Ovary (tissue), 9 donors: ENCODE measurements around the gene RASGEF1B. TPM values are rescaled to one million over a fixed set of nuclear protein-coding genes. Genes with fewer than 3 reads are reported as not detected.

ENCODE experiments used
- DNase-seq, 5 donors: peaks; one replicate each; pipeline ENCODE4 v3.0.0-alpha.2; 2019 to 2020
- H3K27ac ChIP-seq, 2 donors: fragments of 200-600 bp; one replicate each; pipeline versions ENCODE4 v1.5.1 to v1.8.0; 2019 to 2022
- H3K27me3 ChIP-seq: fragments of 200-600 bp; one replicate; pipeline ENCODE4 v1.8.0; 2022
- H3K36me3 ChIP-seq: fragments of 200-600 bp; sonication (generic); one replicate; pipeline ENCODE4 v1.5.1; 2019
- H3K4me1 ChIP-seq: one replicate; pipeline ENCODE4 v1.8.1; 2013; ENCODE audit warnings: mild to moderate bottlenecking, moderate library complexity; ENCODE audit not compliant: insufficient read depth
- H3K4me3 ChIP-seq: fragments of 200-600 bp; sonication (generic); one replicate; pipeline ENCODE4 v1.5.1; 2017
- H3K9me3 ChIP-seq, 2 donors: fragments of 200-600 bp in 1 of 2; sonication (generic) in 1 of 2; one replicate each; pipeline versions ENCODE4 v1.5.1 to v1.8.1; 2013 to 2019; ENCODE audit warnings: mild to moderate bottlenecking in 1 of 2, moderate library complexity in 1 of 2
- CTCF ChIP-seq, 3 donors: fragments of 450-650 bp in 2 of 3; fragments of 200-600 bp in 1 of 3; IDR thresholded peaks; one replicate each; pipeline versions ENCODE4 v1.5.1 to v1.8.0; 2016 to 2022; ENCODE audit warnings: antibody characterized with exemption in 3 of 3, mild to moderate bottlenecking in 1 of 3
- EP300 ChIP-seq: sonication (generic); formaldehyde crosslinking; IDR thresholded peaks from one replicate; pipeline ENCODE4 v1.6.1; 2017; ENCODE audit warnings: antibody characterized with exemption
- POLR2A ChIP-seq: fragments of 450-650 bp; IDR thresholded peaks from one replicate; pipeline ENCODE4 v1.6.1; 2017; ENCODE audit warnings: antibody characterized with exemption, mild to moderate bottlenecking, moderate library complexity
- WGBS, 3 donors: extraction: QIAGEN DNeasy Blood & Tissue Kit in 1 of 3; methylation state at CpG; one replicate each; pipeline versions ENCODE4 v1.1.5 to v1.1.7; 2013 to 2017; 5-methylcytosine and 5-hydroxymethylcytosine counted together
- intact Hi-C, 4 donors: fragments of 100-400 bp; cut with DNase I; formaldehyde crosslinking; loops; one replicate each; pipeline versions ENCODE4 v1.11.0 to v1.15.1; 2022 to 2023
- polyA plus RNA-seq, 2 donors: library from polyadenylated mRNA; stranded (reverse); fragments of 200-250 nt in 1 of 2; fragments of 350-450 nt in 1 of 2; fragmentation: Illumina TruSeq in 1 of 2; extraction: RNeasy Lipid Tissue Mini Kit (QIAGEN cat#74804) in 1 of 2; gene quantifications; one replicate each; pipeline ENCODE4 v1.2.3, GENCODE V29; 2013 to 2014
- total RNA-seq, 7 donors: library from RNA; depleted of rRNA in 2 of 7; stranded (reverse); fragments of >200 nt in 2 of 7; fragmentation: NEBNext Ultra II Directional in 3 of 7; extraction: Animal tissue kit (Norgen Biotek cat#: 25700) in 3 of 7; gene quantifications; one replicate each; pipeline versions ENCODE4 v1.1.0 to v1.2.4, GENCODE V29; 2016 to 2023
- donor health status: DM: no; HTN: no; CAD: no; lungs with moderate emphysema.
- donor health status: DM: no; HTN: no; CAD: no.
- donor health status: Bipolar disorder and iron deficiency.
- donor health status: DM: yes; HTN: yes; CAD: no.
- donor health status: DM: no; HTN: no; CAD: no.
- donor health status: DM: yes; HTN: yes; CAD: no.

RASGEF1B gene
- total and polyA plus RNA-seq, 9 donors, result 1.1 to 14.4 (median 4.3) TPM

GRCh38 chr4:81470456-81471297 lies 1.0 kb downstream of the RASGEF1B start:
- DNase-seq, result peak in 3 of 5 donors; percentile 27 to 45 (median 44)
- WGBS, 3 donors, result 1 to 3% (median 2%) methylated on average over 31 of the region's 31 CpGs
- H3K27me3 ChIP-seq, result no peaks in the 10 kb centered on the region
- H3K4me3 ChIP-seq, result peak overlapping the region; percentile 55
- H3K36me3 ChIP-seq, result no peaks in the 10 kb centered on the region
- peak overlapping the region; percentile 53 to 69 for H3K27ac ChIP-seq
- intact Hi-C loops, result loop anchor here in 2 of 4 donors (5.0 kb wide), 1 partner anchor 377 kb away; no protein-coding TSS in a partner anchor
- TF ChIP-seq POLR2A (peak; percentile 24), CTCF (IDR thresholded peaks at IDR 0.05) (no peak)
- H3K4me1 ChIP-seq, result no peaks in the 10 kb centered on the region
- no peaks in the 10 kb centered on the region for H3K9me3 ChIP-seq

- Histone ChIP-seq H3K27ac (no peak overlapping the region), H3K4me3 (peak overlapping the region; percentile 55), H3K27me3 (no peaks in the 10 kb centered on the region), H3K36me3 (no peaks in the 10 kb centered on the region), H3K9me3 (no peaks in the 10 kb centered on the region), H3K4me1 (no peaks in the 10 kb centered on the region)
- intact Hi-C loops, result loop anchor here in 2 of 4 donors (5.0 to 10.0 kb wide), 2 partner anchors 377 to 795 kb away; no protein-coding TSS in a partner anchor
- DNase-seq, result no peak
- 47 to 51% (median 49%) methylated on average over 7 of the region's 7 CpGs for WGBS, 3 donors
- TF ChIP-seq POLR2A (no peak), EP300 (no peak), CTCF (IDR thresholded peaks at IDR 0.05) (no peak)
Observed at GRCh38 chr4:81469781-81470455, 1.8 kb downstream of the RASGEF1B start.

GRCh38 chr4:81468678-81469077 lies 3.0 kb downstream of the RASGEF1B start:
- TF ChIP-seq EP300, result no peak
- TF ChIP-seq CTCF (IDR thresholded peaks at IDR 0.05), result no peak
- no peak for TF ChIP-seq POLR2A

GRCh38 chr4:81467672-81467964 lies 4.1 kb downstream of the RASGEF1B start:
- no peak for TF ChIP-seq EP300
- no peak for TF ChIP-seq CTCF (IDR thresholded peaks at IDR 0.05)
- no peak for TF ChIP-seq POLR2A
- Histone ChIP-seq H3K36me3 (no peaks in the 10 kb centered on the region), H3K4me1 (no peaks in the 10 kb centered on the region), H3K27ac (no peak overlapping the region), H3K9me3 (no peaks in the 10 kb centered on the region), H3K27me3 (no peaks in the 10 kb centered on the region), H3K4me3 (no peak overlapping the region)
- no peak for DNase-seq
- intact Hi-C loops, result loop anchor here in 1 of 4 donors (10.0 kb wide), 1 partner anchor 797 kb away; no protein-coding TSS in a partner anchor
- 16 to 30% (median 21%) methylated on average over 1 of the region's 1 CpG for WGBS, 3 donors

More at GRCh38 chr4:81468678-81469077, 3.0 kb downstream of the RASGEF1B start:
- H3K4me3 ChIP-seq, result no peak overlapping the region
- H3K36me3 ChIP-seq, result no peaks in the 10 kb centered on the region
- H3K27me3 ChIP-seq, result no peaks in the 10 kb centered on the region
- no peak overlapping the region for H3K27ac ChIP-seq
- 80 to 84% (median 83%) methylated on average over 2 of the region's 2 CpGs for WGBS, 3 donors
- no peak for DNase-seq
- H3K4me1 ChIP-seq, result no peaks in the 10 kb centered on the region
- H3K9me3 ChIP-seq, result no peaks in the 10 kb centered on the region
- intact Hi-C loops, result loop anchor here in 1 of 4 donors (10.0 kb wide), 1 partner anchor 796 kb away; no protein-coding TSS in a partner anchor
